OCI-M2 (cell line): Measurements from ENCODE around the gene FAM124A.

Experiments used
- DNase-seq: peaks from one replicate; lab custom pipeline; 2025; ENCODE audit not compliant: unreplicated experiment; lab: John Stamatoyannopoulos, UW

Gene FAM124A

DNA sequence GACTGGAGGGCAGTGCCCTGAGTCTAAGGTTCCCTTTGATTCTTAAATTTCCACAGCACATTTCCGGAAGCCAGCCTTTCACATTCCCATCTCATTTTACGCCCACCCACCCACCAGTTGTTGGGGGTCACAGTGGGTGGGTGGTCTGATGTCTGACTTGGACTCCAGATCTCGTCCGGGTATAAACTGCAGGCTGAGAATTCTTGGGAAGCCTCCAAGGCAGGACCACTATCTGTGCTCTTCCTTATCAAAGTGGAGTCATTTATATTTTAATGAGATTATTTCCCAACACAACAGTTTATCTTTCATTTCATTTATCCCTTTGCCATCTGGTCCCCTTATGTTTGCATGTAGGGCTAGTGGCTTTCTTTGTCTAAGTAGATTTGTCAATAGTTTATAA is 3.6 kb upstream of the FAM124A start:
- no peak for DNase-seq

DNA sequence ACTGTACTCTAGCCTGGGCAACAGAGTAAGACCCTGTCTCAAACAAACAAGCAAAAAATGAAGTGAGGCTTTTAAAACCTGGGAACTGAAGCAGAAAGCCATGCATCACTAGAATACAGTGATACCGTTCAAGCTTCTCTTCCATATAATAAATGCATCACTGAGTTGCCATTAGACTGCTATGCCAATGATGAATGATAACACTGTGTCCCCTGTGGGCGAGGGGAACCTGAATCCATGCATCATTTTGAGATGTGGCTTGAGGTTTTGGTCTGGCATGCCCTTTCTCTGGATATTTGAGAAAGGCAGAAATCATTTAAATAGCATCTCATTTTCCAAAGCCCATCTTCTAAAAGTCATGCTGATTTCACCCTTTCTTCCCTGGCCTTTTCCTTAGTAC is 1.5 kb upstream of the FAM124A start:
- DNase-seq, result no peak

DNA sequence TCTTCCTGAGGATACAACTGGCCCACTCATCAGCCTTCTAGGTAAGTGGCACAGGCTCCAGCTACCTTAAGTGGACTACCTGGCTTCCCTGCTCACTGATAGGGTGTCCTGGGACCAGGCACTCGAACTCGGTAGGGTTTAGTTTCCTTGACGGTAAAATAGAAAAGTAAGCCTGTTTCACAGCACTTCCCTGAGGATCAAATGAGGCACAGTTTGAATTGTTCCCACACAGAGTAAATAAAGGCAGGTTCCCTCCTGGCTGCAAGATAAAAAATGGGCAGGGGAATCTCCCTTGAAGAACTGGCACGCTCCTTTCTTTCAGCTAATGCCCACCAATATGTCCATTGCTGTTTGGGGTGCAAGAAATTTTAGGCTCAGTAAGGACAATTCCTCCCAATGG is 1.1 kb upstream of the FAM124A start:
- DNase-seq, result no peak

DNA sequence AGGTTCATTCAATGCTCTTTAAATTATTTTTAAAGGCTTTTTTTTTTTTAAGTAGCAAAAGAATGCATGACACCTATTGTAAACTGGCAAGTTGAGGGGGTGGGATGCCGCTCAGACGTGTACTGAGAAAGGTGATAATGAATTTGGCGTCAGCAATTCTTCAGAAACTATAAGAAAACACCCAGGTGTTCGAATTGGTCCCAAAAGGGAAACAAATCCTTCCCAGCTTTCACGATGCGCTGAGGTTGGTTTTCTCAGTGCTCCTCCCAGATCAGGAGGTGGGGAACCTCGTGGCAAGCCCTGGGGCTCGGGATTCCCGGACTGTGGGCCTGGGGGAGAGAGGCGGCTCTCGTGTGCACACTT is 543 bp upstream of the FAM124A start:
- DNase-seq, result no peak

DNA sequence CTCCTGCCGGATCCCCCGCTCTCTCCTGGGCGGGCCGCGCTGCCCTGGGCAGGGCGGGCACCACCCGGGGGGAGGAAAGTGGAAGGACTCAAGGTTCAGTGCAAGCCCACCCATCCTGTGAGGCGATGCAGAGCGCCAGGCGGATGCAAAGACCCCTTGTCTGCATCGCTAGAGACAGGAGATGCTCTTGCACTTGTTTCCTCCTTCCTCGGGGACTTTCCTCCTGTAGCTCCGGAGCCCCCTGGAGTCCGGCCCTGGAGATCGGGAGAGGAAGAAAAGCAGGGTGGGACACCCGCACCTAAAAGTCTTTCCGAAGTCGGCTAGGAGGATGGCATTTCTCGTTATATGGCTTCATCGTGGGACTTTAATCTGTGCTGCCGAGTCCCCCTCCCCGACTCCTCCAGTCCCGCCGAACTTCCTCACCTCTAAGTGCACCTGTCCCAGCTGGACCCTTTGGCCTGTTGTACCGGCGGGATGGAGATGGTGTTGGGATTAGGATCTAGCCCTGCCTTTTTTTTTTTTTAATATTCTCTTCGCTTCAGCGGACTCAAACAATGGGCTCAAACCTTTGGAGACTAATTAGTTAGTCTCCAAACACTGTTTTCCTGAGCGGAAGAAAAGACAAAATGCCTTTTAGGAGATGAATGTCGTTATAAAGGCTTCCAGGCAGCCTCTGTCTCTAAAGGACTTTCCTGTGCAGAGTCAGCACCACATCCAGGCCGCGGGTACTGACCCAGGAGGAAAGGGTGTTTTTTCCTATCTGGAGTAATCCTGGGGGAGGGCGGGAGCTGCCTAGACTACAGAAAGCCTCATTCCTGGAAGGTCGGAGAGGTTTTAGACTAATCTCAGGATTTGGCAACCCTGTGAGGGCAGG is 725 bp downstream of the FAM124A start:
- no peak for DNase-seq

DNA sequence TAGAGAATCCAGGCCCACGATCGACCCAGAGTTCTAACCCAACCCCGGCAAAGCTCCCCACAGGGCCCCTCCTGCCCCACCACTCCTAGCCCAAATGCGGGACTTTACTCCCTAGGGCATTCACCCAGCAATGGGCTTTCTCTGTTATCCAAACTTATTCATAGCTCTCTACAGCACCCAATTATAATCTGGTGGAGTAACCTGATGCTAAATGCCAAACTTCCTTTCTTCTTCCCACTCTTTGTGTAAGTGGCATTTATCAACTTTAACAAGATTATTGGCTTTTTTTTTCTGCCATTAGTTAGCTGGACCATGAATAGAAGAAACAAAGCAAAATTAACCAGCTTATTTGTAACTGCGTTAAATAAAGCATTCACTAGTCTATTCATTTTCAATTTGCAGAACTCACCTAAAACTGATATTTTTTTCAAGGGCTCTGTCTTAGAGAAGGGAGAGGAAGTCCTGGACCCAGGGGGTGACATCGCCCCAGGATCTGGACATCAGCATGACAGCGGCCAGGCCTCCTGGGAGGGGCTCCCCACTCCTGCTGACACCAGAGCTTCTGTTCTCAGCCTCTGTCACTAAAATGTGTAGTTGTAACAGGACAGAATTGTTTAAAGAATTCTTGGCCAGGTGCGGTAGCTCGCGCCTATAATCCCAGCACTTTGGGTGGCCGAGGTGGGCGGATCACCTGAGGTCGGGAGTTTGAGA is 1.5 kb downstream of the FAM124A start:
- DNase-seq, result no peak

DNA sequence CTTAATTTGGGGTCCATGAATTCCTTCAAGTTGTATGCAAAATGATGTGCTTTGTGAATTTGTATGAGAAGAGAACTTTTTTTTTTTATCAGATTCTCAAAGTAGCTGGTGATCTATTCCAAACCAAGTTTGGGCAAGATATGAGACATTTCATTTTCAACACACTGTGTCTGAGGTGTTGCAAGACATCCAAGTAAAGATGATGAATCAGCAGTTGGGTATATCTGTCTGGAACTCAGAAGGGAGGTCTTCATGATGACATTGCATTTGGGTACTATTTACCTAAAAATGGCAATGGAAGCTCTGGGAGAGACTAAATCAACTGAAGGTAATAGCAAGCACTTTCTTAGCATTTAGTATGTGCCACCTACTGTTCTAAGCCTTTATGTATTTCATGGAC is 2.8 kb downstream of the FAM124A start:
- DNase-seq, result no peak

DNA sequence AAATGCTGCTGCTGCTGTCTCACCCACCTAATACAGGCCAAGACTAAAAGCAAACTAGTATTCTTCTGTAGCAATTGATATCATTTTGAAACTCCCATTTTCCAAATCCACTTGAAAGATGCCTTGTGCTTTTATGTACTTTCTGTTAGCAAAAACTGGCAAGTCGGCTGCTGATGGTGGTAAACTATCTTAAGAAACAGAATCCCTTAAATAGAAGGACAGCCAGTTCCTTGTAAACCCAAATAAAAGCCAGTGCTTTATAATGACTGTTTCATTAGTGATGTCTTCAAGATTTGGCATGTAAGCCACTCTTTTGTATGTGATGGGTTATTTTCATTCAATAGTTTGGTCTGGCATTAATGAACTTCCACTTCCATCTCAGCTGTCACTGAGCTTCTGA is 5.2 kb downstream of the FAM124A start:
- DNase-seq, result no peak

DNA sequence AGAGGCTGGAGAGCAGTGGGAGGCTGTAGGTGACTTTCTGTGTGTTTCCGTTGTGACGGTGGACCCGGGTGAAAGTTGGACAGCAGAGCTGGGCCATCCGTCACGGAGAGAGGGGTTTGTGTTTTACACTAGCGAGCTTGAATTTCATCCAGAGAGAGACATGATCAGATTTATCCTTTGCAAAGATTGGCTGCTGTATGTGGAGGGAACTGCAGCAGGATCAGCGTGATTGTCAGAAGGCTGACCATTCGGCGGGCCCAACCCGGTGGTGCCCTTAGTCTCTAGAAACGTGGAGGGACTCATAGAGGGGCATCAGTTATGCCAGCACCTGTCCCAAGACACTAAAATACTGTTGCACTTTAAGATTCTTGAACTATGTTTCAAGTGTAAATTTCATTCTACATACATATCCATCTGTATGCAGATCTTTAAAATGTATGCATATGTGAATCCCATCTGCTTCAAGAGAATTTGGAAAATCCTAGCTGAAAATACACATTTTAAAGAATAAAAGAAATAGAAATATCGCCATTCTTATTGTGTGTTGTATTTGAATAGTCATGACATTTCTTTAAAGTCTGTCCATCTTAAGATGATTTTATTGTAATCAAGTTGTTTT is 7.0 kb downstream of the FAM124A start:
- DNase-seq, result no peak

DNA sequence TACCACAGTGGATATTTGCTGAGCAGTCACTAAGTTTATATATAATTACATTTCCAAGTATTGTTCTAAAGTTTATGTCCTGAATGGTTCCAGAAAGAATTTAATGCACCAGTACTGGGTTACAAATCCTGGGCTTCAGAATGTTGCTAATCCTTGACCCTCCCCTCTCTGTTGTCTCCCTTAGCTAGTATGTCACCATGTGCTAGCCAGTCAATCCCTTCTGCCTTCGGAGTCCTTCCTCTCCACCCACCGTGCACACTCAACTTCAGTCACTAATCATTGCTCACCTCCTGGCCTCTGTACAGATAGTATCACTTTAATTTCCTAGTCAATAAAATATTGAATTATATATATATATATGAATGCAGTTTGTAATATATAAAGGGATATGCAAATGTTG is 7.5 kb downstream of the FAM124A start:
- DNase-seq, result no peak

DNA sequence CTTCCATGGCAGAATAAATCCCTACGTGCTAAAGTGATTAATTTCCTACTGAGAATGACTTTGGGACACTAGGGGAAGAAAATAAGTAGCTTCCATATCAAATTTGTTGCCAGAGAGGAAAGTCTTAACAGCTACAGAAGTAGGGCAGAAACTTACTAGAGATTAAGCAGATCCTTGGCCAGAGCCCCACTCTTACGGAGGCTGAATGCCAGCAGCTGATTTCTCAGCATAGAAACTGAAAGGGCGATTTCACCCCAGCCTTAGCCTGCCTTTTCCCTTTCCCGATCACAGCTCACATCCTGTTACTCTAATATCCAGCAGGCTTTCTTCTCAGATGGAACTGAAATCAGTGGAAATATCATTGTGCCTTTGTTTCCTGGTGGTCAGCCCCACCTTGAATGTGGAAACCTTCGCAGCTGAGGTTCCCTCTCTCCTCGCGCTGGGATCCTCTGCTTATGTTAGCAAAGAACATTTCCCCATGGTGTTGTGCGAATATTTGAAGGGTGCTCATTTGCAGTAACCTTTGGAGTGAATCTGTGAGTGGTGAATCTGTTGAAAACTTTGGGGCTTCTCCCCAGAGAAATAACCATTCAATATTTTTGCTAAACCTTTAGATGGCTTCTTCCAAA is 8.4 kb downstream of the FAM124A start:
- no peak for DNase-seq

DNA sequence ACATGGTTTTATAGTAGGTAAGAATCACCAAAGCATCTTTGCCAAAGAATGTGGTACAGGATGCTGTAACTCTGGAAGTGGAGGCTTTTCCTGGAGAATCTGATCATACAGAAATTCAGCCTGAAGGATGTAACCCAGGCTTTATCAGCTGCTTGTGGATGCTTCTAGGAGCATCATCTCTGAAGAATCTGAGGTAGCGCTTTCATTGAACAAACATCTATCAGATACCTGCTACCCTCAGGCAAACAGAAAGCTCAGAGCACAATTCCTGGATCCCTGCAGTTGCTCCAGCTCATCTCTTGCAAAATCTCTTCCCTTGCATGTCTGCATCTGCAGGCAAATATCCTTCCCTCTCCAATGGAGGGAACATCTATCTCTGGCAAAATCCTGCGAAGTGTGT is 9.3 kb downstream of the FAM124A start:
- DNase-seq, result no peak

DNA sequence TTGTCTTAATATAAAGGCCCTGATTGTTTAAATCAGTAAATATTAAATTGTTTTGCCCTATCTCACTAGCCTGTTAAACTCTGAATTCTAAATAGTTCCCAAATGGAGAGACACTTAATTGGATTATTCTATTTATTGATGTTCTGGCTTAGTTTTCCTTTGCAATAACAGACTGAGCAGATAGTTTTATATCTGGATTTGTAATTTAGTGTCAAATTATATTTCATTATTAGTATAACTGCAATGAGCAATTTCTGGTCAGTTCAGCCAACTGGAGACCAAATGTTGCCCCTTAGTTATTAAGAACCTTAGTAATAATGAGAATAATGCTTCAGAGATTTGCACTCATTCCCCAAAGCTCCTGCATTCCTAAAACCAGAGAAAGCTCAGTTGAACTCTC is 10.1 kb downstream of the FAM124A start:
- no peak for DNase-seq

DNA sequence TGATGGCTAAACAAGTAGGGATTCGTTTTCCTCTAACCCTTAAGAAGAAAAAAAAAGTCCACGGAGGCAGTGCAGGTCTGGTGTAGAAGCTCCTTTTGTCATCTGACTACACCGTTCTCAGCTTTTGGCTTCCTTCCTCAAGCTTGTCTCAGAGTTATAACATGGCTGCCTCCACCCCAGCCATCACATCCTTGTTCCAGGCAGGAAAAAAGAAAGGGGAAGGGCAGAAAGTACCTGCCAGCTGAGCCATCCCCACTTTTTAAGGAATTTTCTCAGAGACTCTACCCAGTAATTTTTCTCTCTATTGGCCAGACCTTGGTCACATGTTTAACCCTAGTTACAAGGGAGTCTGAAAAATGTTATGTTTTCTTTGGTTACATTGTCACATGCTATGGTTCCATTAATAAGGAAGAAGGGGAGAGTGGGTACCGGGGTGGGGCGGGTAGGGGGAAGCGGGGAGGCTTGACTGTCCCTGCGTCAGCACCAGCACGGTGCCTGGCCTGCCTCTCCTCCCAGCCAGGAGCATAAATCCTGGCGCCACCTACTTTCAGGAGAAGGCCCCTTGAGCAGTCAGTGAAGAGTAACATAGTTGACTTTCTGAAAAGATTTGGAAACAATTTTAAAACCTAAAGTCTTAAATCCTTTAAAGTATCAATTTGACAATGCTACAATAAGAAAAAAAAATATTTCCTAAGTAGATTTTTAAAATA is 11.1 kb downstream of the FAM124A start:
- no peak for DNase-seq

DNA sequence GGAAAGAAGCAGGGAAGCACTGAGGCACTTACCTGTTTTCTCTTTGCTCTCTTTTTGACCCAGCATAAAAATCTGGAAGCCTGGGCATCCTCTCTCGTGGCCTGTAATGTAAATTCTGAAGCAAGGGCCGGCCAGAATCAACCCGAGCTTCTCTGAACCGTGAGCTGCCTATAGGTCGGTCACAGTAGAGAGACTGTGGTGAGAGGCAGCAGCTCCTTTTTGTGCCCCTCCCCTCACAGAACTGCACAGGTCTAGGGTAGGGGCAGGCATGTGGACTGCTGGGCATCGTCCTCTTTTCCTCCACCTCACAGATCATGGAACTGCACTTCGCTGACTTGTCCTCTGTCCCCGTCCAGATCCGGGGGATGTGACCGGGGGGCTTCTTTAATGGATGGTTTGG is 12.5 kb downstream of the FAM124A start:
- no peak for DNase-seq

DNA sequence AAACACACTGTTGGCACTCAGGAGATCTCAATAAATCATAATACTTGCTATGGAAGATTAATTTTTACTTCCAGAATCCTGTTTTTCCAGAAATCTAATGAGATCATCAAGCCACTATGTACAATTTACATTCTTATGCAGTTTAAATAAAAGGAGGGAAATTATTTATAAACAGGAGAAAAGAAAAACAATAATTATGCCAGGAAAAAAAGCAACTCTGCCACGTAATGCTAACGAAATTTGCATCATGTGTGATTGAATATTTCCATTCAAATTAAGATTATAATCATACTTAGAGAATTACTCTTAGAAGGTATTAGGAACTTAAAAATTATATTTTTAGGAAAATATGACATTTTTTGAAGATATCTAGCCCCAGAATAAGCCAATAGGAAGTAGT is 13.0 kb downstream of the FAM124A start:
- DNase-seq, result no peak

DNA sequence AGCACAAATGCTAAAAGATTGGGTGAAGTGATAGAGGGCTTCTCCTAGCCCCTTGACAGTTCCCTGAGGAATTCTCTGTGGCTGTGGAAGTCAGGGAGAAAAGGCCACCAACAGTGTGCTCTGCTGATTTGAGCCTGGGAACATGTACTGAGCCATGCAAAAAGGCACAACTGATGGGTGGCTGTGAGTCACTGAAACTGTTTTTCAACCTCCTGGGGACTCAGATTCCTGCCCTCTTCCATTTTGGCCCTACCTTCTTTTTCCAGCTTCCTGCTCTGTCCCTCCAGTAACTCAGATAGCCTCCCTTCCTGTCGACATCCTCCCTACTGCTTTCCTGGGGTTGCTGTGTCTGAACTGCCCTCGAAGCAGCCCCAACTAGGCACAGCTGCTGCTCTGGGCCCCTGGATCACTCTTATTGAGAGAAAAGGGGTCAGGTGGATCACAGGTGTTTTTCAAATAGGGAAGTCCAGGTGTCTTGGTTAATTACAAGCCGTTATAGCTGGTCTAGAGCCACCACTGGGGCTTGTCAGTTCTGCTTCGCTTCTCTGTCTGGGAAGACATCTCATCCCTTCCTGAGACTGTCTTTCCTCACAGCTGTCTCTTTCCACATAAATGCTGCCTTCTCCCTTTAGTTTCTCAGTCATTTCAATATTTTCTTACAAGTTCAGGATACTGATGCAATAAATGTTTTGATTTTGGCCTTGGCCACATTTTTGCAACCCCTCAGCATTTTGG is 13.7 kb downstream of the FAM124A start:
- DNase-seq, result no peak

DNA sequence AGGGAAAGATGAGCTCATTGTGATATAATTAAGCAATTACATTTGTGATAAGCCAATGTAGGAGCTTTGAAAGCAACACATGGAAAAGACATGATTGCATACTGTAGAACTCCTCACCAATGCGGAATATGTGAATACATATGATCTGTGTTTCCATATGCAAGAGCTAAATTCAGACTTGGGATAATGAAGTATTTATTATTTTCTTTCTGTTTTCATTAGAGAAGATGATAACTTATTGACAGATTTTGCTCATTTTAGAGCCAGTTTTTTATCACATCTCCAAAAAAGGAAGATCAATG is 14.2 kb downstream of the FAM124A start:
- no peak for DNase-seq

DNA sequence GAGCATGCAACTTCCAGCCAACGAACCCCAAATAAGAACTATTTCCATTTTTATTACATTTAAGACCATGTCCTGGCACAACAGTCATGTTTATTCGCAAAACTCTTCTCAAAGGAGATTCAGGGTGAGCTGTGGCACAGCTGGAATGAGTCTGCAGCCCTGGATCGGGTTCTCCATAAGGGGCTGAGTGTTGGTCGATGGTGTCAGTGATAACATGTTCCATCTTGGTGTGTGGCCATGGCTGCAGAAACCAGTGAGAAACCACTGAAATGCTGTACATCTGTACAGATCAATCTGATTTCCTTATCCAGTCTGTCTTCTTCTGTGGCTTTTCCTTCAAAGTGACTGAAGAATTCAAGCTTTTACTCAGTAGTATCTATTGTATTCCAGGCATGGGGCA is 15.2 kb downstream of the FAM124A start:
- DNase-seq, result no peak

DNA sequence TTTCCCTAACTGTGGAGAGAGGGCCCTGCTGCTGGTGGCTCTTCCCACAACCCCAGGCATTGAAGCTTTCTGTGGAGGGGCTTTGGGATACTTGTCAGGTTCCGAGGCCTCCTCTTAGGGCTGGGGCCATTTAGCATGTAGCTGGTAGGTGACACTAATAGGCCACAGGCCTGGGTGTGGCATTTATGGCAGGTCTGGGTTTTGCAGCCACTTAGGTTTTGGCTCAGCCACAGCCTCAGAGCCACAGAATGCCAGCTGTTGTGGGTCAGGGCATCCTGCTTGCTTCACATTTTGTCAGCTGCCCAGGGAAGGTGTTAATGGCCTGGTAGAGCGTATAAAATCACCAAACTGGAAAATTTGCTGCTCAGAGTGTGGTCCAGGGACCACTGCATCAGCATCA is 15.7 kb downstream of the FAM124A start:
- DNase-seq, result no peak

DNA sequence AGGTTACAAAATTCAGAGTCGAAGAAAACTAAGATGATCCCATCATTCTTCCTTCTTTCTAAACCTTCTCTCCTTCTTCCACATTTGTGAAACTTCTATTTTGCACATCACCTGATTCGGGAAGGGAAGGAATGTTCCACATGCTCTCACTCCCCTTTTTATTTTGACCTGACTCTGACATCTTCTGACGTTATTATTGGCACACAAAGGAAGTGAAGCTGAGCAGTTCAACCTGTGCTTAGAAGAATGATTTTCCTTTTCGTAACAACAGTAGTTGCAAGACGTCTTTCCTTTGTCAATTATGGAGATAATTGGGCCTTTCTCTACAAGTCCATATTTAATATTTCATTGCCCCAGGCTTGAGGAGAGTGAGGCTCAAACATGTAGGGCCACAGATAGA is 18.0 kb downstream of the FAM124A start:
- no peak for DNase-seq
